Bronchial epithelial cell (primary cell): Measurements from ENCODE around the gene IDH2. TPM values are rescaled to one million over a fixed set of nuclear protein-coding genes. Genes with fewer than 3 reads are reported as not detected.
"Not testable (repeated sequence)": the region's sequence is repeated elsewhere in the genome, so short reads cannot be mapped to it uniquely, and the experiment has no call there.

Experiments used
- DNase-seq: peaks from one replicate; pipeline ENCODE4 v3.0.0-alpha.2; 2010; ENCODE audit warnings: low read depth
- FAIRE-seq: peaks from 2 replicates; lab custom pipeline; 2011; peaks lifted over from hg19 to GRCh38; lab: Jason Lieb, UNC
- H3K27me3 ChIP-seq: 2 replicates; pipeline ENCODE4 v1.5.1; 2011; ENCODE audit warnings: low read length; ENCODE audit not compliant: control insufficient read depth, insufficient read depth
- H3K36me3 ChIP-seq: 2 replicates; pipeline ENCODE4 v1.5.1; 2011; ENCODE audit warnings: low read length; ENCODE audit not compliant: control insufficient read depth, insufficient read depth
- H3K4me3 ChIP-seq: 2 replicates; pipeline ENCODE4 v1.5.1; 2011; ENCODE audit warnings: mild to moderate bottlenecking, low read depth, low read length, control low read depth
- total RNA-seq: library from RNA; depleted of rRNA; stranded (reverse); fragments of >200 nt; gene quantifications from 2 replicates; pipeline ENCODE4 v1.2.1, GENCODE V29; 2014
- TF ChIP-seq, protein P1 (sequence below): IDR thresholded peaks from 2 replicates; pipeline ENCODE4 v1.5.1; 2011; ENCODE audit warnings: mild to moderate bottlenecking, moderate library complexity, low read length, control low read depth, inconsistent platforms; ENCODE audit not compliant: insufficient read depth, severe bottlenecking

Gene IDH2
- total RNA-seq, 1 donor from 2014 or later: 29.5 TPM

DNA sequence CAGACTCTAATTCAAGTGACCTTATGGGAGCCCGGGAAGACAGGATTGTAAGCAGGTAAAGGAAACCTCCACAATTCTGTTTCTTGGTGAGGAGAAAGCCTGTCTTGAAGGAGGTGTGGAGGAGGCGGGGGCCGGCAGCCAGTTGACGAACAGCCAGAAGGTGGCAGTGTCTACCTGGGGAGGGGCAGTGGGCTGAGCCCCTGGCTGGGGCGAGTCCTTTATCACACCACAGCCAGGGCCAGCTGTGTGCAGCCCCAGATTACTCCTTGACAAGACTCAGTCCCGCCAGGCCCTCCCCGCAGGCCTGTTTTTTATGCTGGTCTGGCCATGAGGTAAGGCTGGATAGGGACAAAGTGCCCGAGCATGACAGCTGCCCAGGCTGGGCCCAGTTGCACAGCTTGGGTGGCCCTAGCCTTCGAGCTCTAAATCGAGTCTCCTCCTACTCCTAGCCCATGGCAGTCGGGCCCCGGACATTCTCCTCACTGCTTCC, 40.9 kb upstream of the IDH2 start:
- FAIRE-seq (no peak), DNase-seq (peak; percentile 56)
- TF ChIP-seq, protein P1, sequence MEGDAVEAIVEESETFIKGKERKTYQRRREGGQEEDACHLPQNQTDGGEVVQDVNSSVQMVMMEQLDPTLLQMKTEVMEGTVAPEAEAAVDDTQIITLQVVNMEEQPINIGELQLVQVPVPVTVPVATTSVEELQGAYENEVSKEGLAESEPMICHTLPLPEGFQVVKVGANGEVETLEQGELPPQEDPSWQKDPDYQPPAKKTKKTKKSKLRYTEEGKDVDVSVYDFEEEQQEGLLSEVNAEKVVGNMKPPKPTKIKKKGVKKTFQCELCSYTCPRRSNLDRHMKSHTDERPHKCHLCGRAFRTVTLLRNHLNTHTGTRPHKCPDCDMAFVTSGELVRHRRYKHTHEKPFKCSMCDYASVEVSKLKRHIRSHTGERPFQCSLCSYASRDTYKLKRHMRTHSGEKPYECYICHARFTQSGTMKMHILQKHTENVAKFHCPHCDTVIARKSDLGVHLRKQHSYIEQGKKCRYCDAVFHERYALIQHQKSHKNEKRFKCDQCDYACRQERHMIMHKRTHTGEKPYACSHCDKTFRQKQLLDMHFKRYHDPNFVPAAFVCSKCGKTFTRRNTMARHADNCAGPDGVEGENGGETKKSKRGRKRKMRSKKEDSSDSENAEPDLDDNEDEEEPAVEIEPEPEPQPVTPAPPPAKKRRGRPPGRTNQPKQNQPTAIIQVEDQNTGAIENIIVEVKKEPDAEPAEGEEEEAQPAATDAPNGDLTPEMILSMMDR: peak; percentile 98
- no peak overlapping the region for H3K4me3 ChIP-seq
- no peaks in the 10 kb centered on the region for H3K27me3 ChIP-seq
- no peaks in the 10 kb centered on the region for H3K36me3 ChIP-seq

DNA sequence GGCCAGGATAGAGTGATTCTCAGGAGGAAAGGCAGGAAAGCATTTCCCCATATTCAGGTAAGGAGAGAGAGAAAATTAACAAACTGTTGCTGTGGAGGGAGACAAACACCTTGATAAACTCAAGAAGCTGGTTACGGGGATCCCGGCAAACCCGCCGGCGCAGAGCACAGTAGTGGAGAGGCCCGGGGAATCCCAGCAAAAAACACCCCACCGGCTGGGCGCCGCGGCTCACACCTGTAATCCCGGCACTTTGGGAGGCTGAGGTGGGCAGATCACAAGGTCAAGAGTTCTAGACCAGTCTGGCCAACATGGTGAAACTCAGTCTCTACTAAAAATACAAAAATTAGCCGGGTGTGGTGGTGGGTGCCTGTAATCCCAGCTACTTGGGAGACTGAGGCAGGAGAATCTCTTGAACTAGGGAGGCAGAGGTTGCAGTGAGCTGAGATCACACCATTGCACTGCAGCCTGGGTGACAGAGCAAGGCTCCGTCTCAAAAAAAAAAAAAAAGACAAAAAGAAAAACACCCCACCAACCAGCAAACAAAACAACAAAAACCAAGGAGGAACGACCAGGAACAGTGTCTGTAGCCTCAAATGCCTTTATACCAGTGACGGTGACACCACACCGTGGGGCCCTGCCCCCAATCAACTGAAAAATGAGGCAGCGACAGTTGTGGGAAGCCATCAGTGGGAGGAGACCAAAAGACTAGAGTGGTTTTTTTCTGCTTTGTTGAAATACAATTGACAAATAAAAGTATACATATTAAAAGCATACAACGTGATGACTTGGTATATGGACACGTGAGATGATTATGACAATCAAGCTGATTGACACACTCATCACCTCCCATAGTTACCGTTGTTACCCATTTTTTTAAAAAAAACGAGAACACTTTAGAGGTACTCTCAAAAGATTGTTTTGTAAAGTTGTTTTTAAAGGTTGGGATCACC, 40.2 kb upstream of the IDH2 start:
- DNase-seq: no peak
- TF ChIP-seq, protein P1: no peak
- no peak overlapping the region for H3K4me3 ChIP-seq
- no peaks in the 10 kb centered on the region for H3K27me3 ChIP-seq
- H3K36me3 ChIP-seq: no peaks in the 10 kb centered on the region
- FAIRE-seq: no peak

DNA sequence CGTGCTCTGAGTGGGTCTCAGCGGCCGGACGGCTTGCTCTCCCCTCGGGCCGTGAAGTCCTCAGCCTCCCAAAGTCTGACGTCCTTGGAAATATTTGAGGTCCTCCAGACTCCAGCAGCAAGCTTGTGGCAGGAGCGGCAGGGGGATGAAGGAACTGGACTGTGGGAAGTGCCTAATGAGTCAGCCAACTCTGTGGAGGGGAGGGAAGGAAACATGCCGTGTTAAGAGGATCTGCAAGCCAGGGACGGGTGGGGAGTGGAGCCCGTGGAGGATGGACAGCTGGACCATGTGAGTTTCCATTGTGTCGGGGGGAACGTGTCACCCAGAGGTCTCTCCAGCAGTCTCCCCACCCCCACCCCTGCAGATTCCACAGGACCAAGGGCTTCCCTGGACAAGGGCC, 39.4 kb upstream of the IDH2 start:
- TF ChIP-seq, protein P1: no peak

DNA sequence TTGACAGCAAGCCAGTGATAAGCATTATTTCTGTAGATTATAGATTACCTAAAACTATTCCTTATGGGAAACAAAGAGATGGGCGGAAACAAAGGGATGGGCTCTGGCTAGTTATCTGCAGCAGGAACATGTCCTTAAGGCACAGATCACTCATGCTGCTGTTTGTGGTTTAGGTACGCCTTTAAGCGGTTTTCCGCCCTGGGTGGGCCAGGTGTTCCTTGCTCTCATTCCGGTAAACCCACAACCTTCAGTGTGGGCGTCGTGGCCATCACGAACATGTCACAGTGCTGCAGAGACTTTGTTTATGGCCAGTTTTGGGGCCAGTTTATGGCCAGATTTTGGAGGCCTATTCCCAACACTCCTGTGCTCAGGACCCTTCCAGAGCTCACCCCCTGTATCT, 37.3 kb upstream of the IDH2 start:
- DNase-seq, H3K36me3 ChIP-seq, H3K4me3 ChIP-seq, H3K27me3 ChIP-seq, FAIRE-seq: not testable (repeated sequence)

More for the DNA sequence above, 39.4 kb upstream of the IDH2 start:
- FAIRE-seq (no peak), DNase-seq (no peak)
- Histone ChIP-seq H3K4me3 (no peak overlapping the region), H3K36me3 (no peaks in the 10 kb centered on the region), H3K27me3 (no peaks in the 10 kb centered on the region)

DNA sequence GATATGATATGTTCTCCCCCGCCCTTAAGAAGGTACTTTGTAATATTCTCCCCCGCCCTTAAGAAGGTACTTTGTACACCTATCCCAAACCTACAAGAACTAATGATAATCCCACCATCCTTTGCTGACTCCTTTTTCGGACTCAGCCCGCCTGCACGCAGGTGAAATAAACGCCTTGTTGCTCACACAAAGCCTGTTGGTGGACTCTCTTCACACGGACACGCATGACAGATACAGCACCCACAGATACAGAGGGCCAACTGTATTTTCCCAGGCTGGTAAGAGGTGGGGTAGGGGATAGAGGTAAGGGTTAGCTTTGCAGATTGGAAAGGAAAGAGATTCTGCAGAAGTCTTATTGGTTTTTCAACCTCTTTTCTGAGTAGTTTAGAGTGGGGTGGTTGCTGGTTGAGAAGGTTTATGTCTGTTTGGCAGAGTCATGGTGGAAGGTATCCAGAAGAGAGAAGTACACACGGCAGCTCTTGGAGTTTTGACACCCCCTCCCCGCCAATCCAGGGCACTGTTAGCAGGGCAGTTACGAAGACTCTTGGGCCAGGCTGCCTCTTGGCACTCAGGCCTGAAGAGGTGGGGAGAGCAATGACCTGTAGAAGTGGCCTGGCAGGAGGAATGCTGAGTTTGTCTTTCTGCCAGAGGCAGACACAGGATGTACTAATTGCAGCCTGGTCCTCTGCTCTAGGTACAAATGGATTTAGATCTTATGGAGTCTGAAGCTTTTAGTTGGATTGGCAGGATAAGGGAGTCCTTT, 36.0 kb upstream of the IDH2 start:
- H3K27me3 ChIP-seq: no peaks in the 10 kb centered on the region
- DNase-seq: no peak
- no peak for FAIRE-seq
- TF ChIP-seq, protein P1: no peak
- no peak overlapping the region for H3K4me3 ChIP-seq
- H3K36me3 ChIP-seq: no peaks in the 10 kb centered on the region

DNA sequence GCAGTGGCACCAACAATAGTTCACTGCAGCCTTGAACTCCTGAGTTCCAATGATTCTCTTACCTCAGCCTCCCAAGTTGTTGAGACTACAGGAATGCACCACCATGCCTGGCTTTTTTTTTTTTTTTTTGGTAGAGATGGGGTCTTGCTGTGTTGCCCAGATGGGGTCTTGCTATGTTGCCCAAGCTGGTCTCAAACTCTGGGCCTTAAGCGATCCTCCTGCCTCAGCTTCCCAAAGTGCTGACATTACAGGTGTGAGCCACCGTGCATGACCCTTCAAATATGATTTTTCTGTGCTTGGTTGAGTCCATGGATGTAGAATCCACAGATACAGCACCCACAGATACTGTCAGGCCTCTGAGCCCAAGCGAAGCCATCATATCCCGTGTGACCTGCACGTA, 30.2 kb upstream of the IDH2 start:
- no peak for FAIRE-seq
- DNase-seq: no peak
- H3K36me3 ChIP-seq: no peaks in the 10 kb centered on the region
- TF ChIP-seq, protein P1: no peak
- H3K4me3 ChIP-seq: no peak overlapping the region
- H3K27me3 ChIP-seq: no peaks in the 10 kb centered on the region
